Brain microvascular endothelial cell (primary cell): ENCODE results near the gene POLE2.
"Not testable (repeated sequence)": the region's sequence is repeated elsewhere in the genome, so short reads cannot be mapped to it uniquely, and the experiment has no call there.

Experiments used
- DNase-seq: peaks from one replicate; pipeline ENCODE4 v3.0.0-alpha.2; 2020
- H3K27ac ChIP-seq: fragments of 250-450 bp; sonication (Bioruptor Pico); 2 replicates; pipeline ENCODE4 v1.5.1; 2020; ENCODE audit warnings: mild to moderate bottlenecking, moderate library complexity
- H3K27me3 ChIP-seq: fragments of 250-450 bp; sonication (Bioruptor Pico); replicated peaks from 2 replicates; pipeline ENCODE4 v1.5.1; 2020; ENCODE audit warnings: mild to moderate bottlenecking
- H3K36me3 ChIP-seq: fragments of 250-450 bp; sonication (Bioruptor Pico); replicated peaks from 2 replicates; pipeline ENCODE4 v1.5.1; 2020; ENCODE audit warnings: mild to moderate bottlenecking
- H3K4me3 ChIP-seq: 2 replicates; pipeline ENCODE4 v1.5.1; 2011; ENCODE audit warnings: low read depth, mild to moderate bottlenecking, control low read depth, low read length, moderate library complexity
- CTCF ChIP-seq: IDR thresholded peaks from 2 replicates; pipeline ENCODE4 v1.5.1; 2011; ENCODE audit warnings: low read depth, mild to moderate bottlenecking, moderate library complexity, low read length, control low read depth, inconsistent platforms; ENCODE audit errors: missing control alignments
- in situ Hi-C: cut with HindIII; loops from 2 replicates; pipeline ENCODE4 v1.10.0; 2017; ENCODE audit warnings: low sequenced_read_pairs, low pct_ligation_motif_present

The POLE2 gene

GRCh38 chr14:49687942-49688700 is at the start of gene POLE2:
TSS of gene POLE2 (minus strand) at chr14:49688214. CDS start at chr14:49688203, 11 bp downstream.
- peak; percentile 17 for TF ChIP-seq CTCF
- in situ Hi-C loops, result no loop called here
- Histone ChIP-seq H3K36me3 (no peaks in the 10 kb centered on the region), H3K27ac (peak within 1 kb of the TSS; percentile 9), H3K4me3 (peak within 1 kb of the TSS; percentile 77), H3K27me3 (no peaks in the 10 kb centered on the region)
- peak; percentile 45 for DNase-seq

- H3K27ac ChIP-seq, H3K36me3 ChIP-seq, in situ Hi-C loops, H3K4me3 ChIP-seq, H3K27me3 ChIP-seq, DNase-seq: not testable (repeated sequence)
These were observed 47.7 kb upstream of the POLE2 start for GRCh38 chr14:49735669-49736068.

GRCh38 chr14:49733836-49734235 is 45.8 kb upstream of the POLE2 start:
- H3K4me3 ChIP-seq, result no peak overlapping the region
- in situ Hi-C loops, result no loop called here
- no peaks in the 10 kb centered on the region for H3K27me3 ChIP-seq
- TF ChIP-seq CTCF, result no peak
- H3K36me3 ChIP-seq, result no peaks in the 10 kb centered on the region
- no peak for DNase-seq
- H3K27ac ChIP-seq, result no peak overlapping the region

- no peaks in the 10 kb centered on the region for H3K27me3 ChIP-seq
- in situ Hi-C loops, result no loop called here
- no peak overlapping the region for H3K4me3 ChIP-seq
- no peak overlapping the region for H3K27ac ChIP-seq
- no peaks in the 10 kb centered on the region for H3K36me3 ChIP-seq
- no peak for TF ChIP-seq CTCF
- no peak for DNase-seq
These were observed 44.9 kb upstream of the POLE2 start for GRCh38 chr14:49732896-49733295.

- in situ Hi-C loops, result no loop called here
- Histone ChIP-seq H3K27ac (no peak overlapping the region), H3K4me3 (no peak overlapping the region), H3K36me3 (no peaks in the 10 kb centered on the region), H3K27me3 (no peaks in the 10 kb centered on the region)
- DNase-seq, result no peak
- no peak for TF ChIP-seq CTCF
These were observed 39.2 kb upstream of the POLE2 start for GRCh38 chr14:49727171-49727570.

GRCh38 chr14:49721733-49722435 is 33.9 kb upstream of the POLE2 start:
- DNase-seq, H3K36me3 ChIP-seq, H3K27me3 ChIP-seq, H3K27ac ChIP-seq, in situ Hi-C loops, H3K4me3 ChIP-seq: not testable (repeated sequence)
